H1 (cell line): ENCODE results near the gene NHLH1. TPM values are rescaled to one million over a fixed set of nuclear protein-coding genes. Genes with fewer than 3 reads are reported as not detected.

Experiments used
- CTCF ChIA-PET: fragments of 300-600 bp; sonication (Branson Sonifier 250); formaldehyde crosslinking; loops from one replicate; lab custom pipeline; 2021; ENCODE audit not compliant: partially characterized antibody; lab: Charles Lee
- POLR2A ChIA-PET: fragments of 300-600 bp; sonication (Branson Sonifier 250); formaldehyde crosslinking; loops from one replicate; lab custom pipeline; 2021; ENCODE audit warnings: inconsistent platforms; ENCODE audit not compliant: partially characterized antibody; lab: Charles Lee
- DNase-seq, 2 experiments: peaks; one replicate each; pipeline versions ENCODE4 v3.0.0 to v3.0.0-alpha.2; 2010 to 2022; ENCODE audit warnings: low spot score in 2 of 2, low read depth in 1 of 2, mixed read lengths in 1 of 2
- FAIRE-seq: peaks from 2 replicates; lab custom pipeline; 2011; peaks lifted over from hg19 to GRCh38; lab: Jason Lieb, UNC
- H2AFZ ChIP-seq: 2 replicates; pipeline ENCODE4 v1.8.1; 2012; ENCODE audit warnings: low read length, inconsistent platforms
- H2AK5ac ChIP-seq: 2 replicates; pipeline ENCODE4 v1.6.1; 2013; ENCODE audit warnings: low read depth, low read length
- H2BK120ac ChIP-seq: replicated peaks from 2 replicates; pipeline ENCODE3; 2013; ENCODE audit warnings: low read depth, low read length, inconsistent platforms
- H2BK12ac ChIP-seq: 2 replicates; pipeline ENCODE4 v1.6.1; 2013; ENCODE audit warnings: low read depth, low read length
- H2BK15ac ChIP-seq: 2 replicates; pipeline ENCODE4 v1.6.1; 2013; ENCODE audit warnings: low read length
- H2BK20ac ChIP-seq: 2 replicates; pipeline ENCODE4 v1.6.1; 2013; ENCODE audit warnings: low read length
- H2BK5ac ChIP-seq: 2 replicates; pipeline ENCODE4 v1.6.1; 2013; ENCODE audit warnings: low read depth, low read length
- H3K14ac ChIP-seq: 2 replicates; pipeline ENCODE4 v1.6.1; 2013; ENCODE audit warnings: inconsistent platforms; ENCODE audit not compliant: insufficient read length
- H3K18ac ChIP-seq: 2 replicates; pipeline ENCODE4 v1.6.1; 2013; ENCODE audit warnings: low read length; ENCODE audit errors: extremely low read depth
- H3K23ac ChIP-seq: 2 replicates; pipeline ENCODE4 v1.6.1; 2013; ENCODE audit warnings: inconsistent platforms; ENCODE audit not compliant: insufficient read length
- H3K23me2 ChIP-seq: 2 replicates; pipeline ENCODE4 v1.6.1; 2013; ENCODE audit warnings: low read depth, low read length
- H3K27ac ChIP-seq: 2 replicates; pipeline ENCODE4 v1.6.1; 2011; ENCODE audit warnings: low read depth, low read length, inconsistent platforms
- H3K27me3 ChIP-seq, 4 experiments: replicated peaks in 1 of 4; 1 replicate in 1 of 4; 2 replicates in 3 of 4; pipeline versions ENCODE4 v1.6.1 to v1.8.1; 2011 to 2013; ENCODE audit warnings: low read length in 3 of 4, mild to moderate bottlenecking in 3 of 4, inconsistent platforms in 2 of 4, mixed read lengths in 2 of 4, moderate library complexity in 1 of 4; ENCODE audit not compliant: control insufficient read depth in 3 of 4, insufficient read depth in 3 of 4; ENCODE audit errors: extremely low read depth in 1 of 4
- H3K36me3 ChIP-seq, 4 experiments: 2 replicates each; pipeline versions ENCODE4 v1.6.1 to v1.8.1; 2011 to 2013; ENCODE audit warnings: mild to moderate bottlenecking in 4 of 4, low read length in 3 of 4, moderate library complexity in 2 of 4, control low read depth in 1 of 4, inconsistent platforms in 1 of 4; ENCODE audit not compliant: insufficient read depth in 4 of 4, control insufficient read depth in 2 of 4
- H3K4ac ChIP-seq: replicated peaks from 2 replicates; pipeline ENCODE3; 2013; ENCODE audit warnings: low read length, low read depth, mixed read lengths, inconsistent platforms; ENCODE audit not compliant: insufficient read length
- H3K4me1 ChIP-seq, 4 experiments: replicated peaks in 1 of 4; 1 replicate in 1 of 4; 2 replicates in 3 of 4; pipeline versions ENCODE4 v1.6.1 to v1.8.1; 2011 to 2013; ENCODE audit warnings: low read length in 3 of 4, inconsistent platforms in 2 of 4, mixed read lengths in 1 of 4; ENCODE audit not compliant: insufficient read depth in 4 of 4, control insufficient read depth in 3 of 4
- H3K4me2 ChIP-seq, 2 experiments: 2 replicates each; pipeline versions ENCODE4 v1.6.1 to v1.8.1; 2011 to 2013; ENCODE audit warnings: low read depth in 2 of 2, low read length in 2 of 2, control low read depth in 1 of 2, inconsistent platforms in 1 of 2, mild to moderate bottlenecking in 1 of 2; ENCODE audit not compliant: insufficient read depth in 1 of 2
- H3K4me3 ChIP-seq, 4 experiments: fragments of 200-600, 300-600 bp in 1 of 4; sonication (generic), shearing (Covaris generic), sonication (Bioruptor Twin) in 1 of 4; 2 replicates each; pipeline versions ENCODE4 v1.5.1 to v1.8.1; 2011 to 2016; ENCODE audit warnings: low read length in 4 of 4, low read depth in 3 of 4, control low read depth in 2 of 4, inconsistent platforms in 2 of 4, mild to moderate bottlenecking in 2 of 4, mixed read lengths in 1 of 4, moderate library complexity in 1 of 4; ENCODE audit not compliant: insufficient read depth in 2 of 4; ENCODE audit errors: extremely low read depth in 1 of 4
- H3K56ac ChIP-seq: replicated peaks from 2 replicates; pipeline ENCODE3; 2013; ENCODE audit warnings: low read depth, mild to moderate bottlenecking, mixed read lengths, low read length, inconsistent platforms; ENCODE audit not compliant: insufficient read length
- H3K79me1 ChIP-seq: 2 replicates; pipeline ENCODE4 v1.6.1; 2013; ENCODE audit warnings: low read depth, low read length, control low read depth
- H3K79me2 ChIP-seq, 2 experiments: 2 replicates each; pipeline versions ENCODE4 v1.6.1 to v1.8.1; 2012 to 2013; ENCODE audit warnings: low read length in 2 of 2, mild to moderate bottlenecking in 2 of 2, inconsistent platforms in 1 of 2; ENCODE audit not compliant: insufficient read depth in 2 of 2, control insufficient read depth in 1 of 2
- H3K9ac ChIP-seq, 4 experiments: replicated peaks in 1 of 4; 1 replicate in 1 of 4; 2 replicates in 3 of 4; pipeline versions ENCODE4 v1.6.1 to v1.8.1; 2011 to 2013; ENCODE audit warnings: low read depth in 3 of 4, low read length in 3 of 4, control low read depth in 2 of 4, mild to moderate bottlenecking in 2 of 4, moderate library complexity in 2 of 4, inconsistent platforms in 1 of 4; ENCODE audit errors: extremely low read depth in 1 of 4
- H3K9me3 ChIP-seq, 2 experiments: 2 replicates each; pipeline versions ENCODE4 v1.6.1 to v1.8.1; 2012 to 2013; ENCODE audit warnings: mild to moderate bottlenecking in 2 of 2, moderate library complexity in 2 of 2, control low read depth in 1 of 2, inconsistent platforms in 1 of 2, low read depth in 1 of 2, low read length in 1 of 2, mixed read lengths in 1 of 2; ENCODE audit not compliant: insufficient read depth in 2 of 2
- H4K20me1 ChIP-seq, 2 experiments: replicated peaks in 1 of 2; 2 replicates each; pipeline versions ENCODE3 to v1.8.1; 2011 to 2013; ENCODE audit warnings: inconsistent platforms in 2 of 2, low read length in 2 of 2, mild to moderate bottlenecking in 1 of 2; ENCODE audit not compliant: insufficient read depth in 2 of 2, control insufficient read depth in 1 of 2
- H4K5ac ChIP-seq: 2 replicates; pipeline ENCODE4 v1.6.1; 2013; ENCODE audit warnings: low read length, low read depth, mixed read lengths, inconsistent platforms; ENCODE audit not compliant: insufficient read length
- H4K8ac ChIP-seq: 2 replicates; pipeline ENCODE4 v1.8.0; 2013; ENCODE audit warnings: mild to moderate bottlenecking, moderate library complexity, low read length, inconsistent platforms; ENCODE audit not compliant: insufficient read depth; ENCODE audit errors: extremely low read depth
- H4K91ac ChIP-seq: replicated peaks from 2 replicates; pipeline ENCODE3; 2013; ENCODE audit warnings: low read length, mixed read lengths, inconsistent platforms; ENCODE audit not compliant: insufficient read length
- BACH1 ChIP-seq: IDR thresholded peaks from 2 replicates; pipeline ENCODE4 v1.6.1; 2012; ENCODE audit warnings: low read length, improper control_type of control experiment
- CBX5 ChIP-seq: fragments of 300-800, 300-1000 bp; sonication (generic); IDR thresholded peaks from 2 replicates; pipeline ENCODE4 v1.7.1; 2016; ENCODE audit warnings: antibody characterized with exemption, low read length, low read depth
- CTBP2 ChIP-seq: IDR thresholded peaks from 2 replicates; pipeline ENCODE4 v1.7.0; 2011; ENCODE audit warnings: borderline replicate concordance, mild to moderate bottlenecking, moderate library complexity, mixed read lengths, low read length; ENCODE audit not compliant: insufficient read depth, insufficient read length
- FOSL1 ChIP-seq: IDR thresholded peaks from 2 replicates; pipeline ENCODE4 v1.6.1; 2011; ENCODE audit warnings: mild to moderate bottlenecking, low read depth, low read length, moderate library complexity; ENCODE audit not compliant: insufficient read depth
- HDAC2 ChIP-seq, 2 experiments: fragments of 300-600 bp in 1 of 2; sonication (generic) in 1 of 2; IDR thresholded peaks; 2 replicates each; pipeline ENCODE4 v1.6.1; 2011 to 2012; ENCODE audit warnings: low read depth in 2 of 2, low read length in 2 of 2, mild to moderate bottlenecking in 2 of 2, moderate library complexity in 2 of 2, borderline replicate concordance in 1 of 2, inconsistent platforms in 1 of 2
- SRF ChIP-seq: IDR thresholded peaks from 2 replicates; pipeline ENCODE4 v1.6.1; 2011; ENCODE audit warnings: mild to moderate bottlenecking, low read depth, low read length, moderate library complexity
- TAF7 ChIP-seq: optimal IDR thresholded peaks from 2 replicates; pipeline ENCODE3; 2011; ENCODE audit warnings: low read depth, mild to moderate bottlenecking, inconsistent platforms, low read length, moderate library complexity, borderline replicate concordance
- ZNF274 ChIP-seq: IDR thresholded peaks from 2 replicates; pipeline ENCODE4 v1.7.0; 2012; ENCODE audit warnings: low read length, borderline replicate concordance; ENCODE audit errors: extremely low read depth
- WGBS, 2 experiments: shearing (Covaris generic) in 1 of 2; methylation state at CpG; one replicate each; pipeline versions ENCODE4 v1.1.6 to v1.1.7; 2013 to 2015; ENCODE audit warnings: low lambda C conversion rate in 2 of 2, mixed read lengths in 2 of 2, inconsistent platforms in 1 of 2, low coverage in 1 of 2, missing lambda C conversion rate in 1 of 2; ENCODE audit not compliant: insufficient replicate concordance in 2 of 2, insufficient coverage in 1 of 2, insufficient read length in 1 of 2; ENCODE audit errors: extremely low coverage in 1 of 2, missing lambda C conversion rate in 1 of 2; 5-methylcytosine and 5-hydroxymethylcytosine counted together
- polyA plus RNA-seq, 7 experiments: library from polyadenylated mRNA; depleted of rRNA in 3 of 7; stranded (reverse) in 5 of 7; unstranded in 2 of 7; fragments of >200 nt in 5 of 7; fragments of 200-250 nt in 2 of 7; gene quantifications; 1 replicate in 5 of 7; 2 replicates in 1 of 7; 4 replicates in 1 of 7; pipeline versions ENCODE4 v1.2.1 to v1.2.3, GENCODE V29; 2011 to 2013; ENCODE audit warnings: missing spikeins in 2 of 7, mixed read lengths in 2 of 7
- total RNA-seq: library from RNA; stranded (reverse); fragmentation: NEBNext Ultra II Directional; extraction: Animal tissue kit (Norgen Biotek cat#: 25700); gene quantifications from 2 replicates; pipeline ENCODE4 v1.2.1, GENCODE V29; 2021

NHLH1 gene
- total and polyA plus RNA-seq, 2 of the 8 experiments (the other 6 are each of a cell fraction or from before 2014, with no cell fraction given): 0.39 to 0.91 TPM

DNA sequence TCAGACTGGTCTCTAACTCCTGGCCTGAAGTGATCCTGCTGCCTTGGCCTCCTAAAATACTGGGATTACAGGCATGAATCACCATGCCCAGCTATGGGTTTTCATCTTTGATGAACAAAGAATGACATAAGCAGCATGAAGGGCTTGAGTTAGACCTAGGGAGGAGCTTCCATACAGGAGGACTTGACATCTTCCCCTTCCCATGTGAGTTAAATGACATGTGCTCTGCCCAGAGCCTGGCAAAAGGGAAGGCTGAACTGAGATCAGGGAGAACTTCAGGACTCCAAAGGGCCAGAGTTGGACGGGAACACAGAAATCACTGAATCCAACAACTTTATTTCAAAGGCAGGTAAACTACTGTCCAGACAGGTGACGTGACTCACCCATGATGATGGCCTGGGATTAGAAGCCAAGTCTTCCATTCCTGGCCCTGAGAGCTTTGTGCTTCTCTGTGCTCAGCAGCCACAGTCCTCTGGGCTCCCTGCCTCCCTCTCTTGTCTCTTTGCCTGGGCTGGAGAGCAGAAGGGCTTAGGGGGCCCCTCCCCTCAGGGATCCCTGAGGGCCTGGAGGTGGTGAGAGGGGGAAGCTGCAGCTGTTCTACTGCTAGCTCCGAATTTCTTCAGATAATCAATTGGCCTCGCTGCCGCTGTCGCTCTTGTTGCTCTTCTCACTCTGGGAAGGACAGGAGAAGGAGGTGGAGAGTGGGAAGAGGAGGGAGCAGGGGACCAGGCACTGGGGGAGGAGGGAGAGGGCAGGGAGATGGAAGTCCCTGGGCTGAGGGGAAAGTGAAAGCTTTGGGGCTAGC is 7.6 kb downstream of the NHLH1 start:
- Histone ChIP-seq H4K91ac (no peak overlapping the region), H4K5ac (peak overlapping the region; percentile 10), H3K4me3 (peak overlapping the region in 2 of 4 experiments; percentile 23 to 30; a peak in 5 of 8 replicates), H3K56ac (no peak overlapping the region), H3K4ac (no peak overlapping the region), H3K79me2 (no peaks in the 10 kb centered on the region), H3K9me3 (no peaks in the 10 kb centered on the region), H3K23ac (no peak overlapping the region), H3K23me2 (0 out of 2 replicates have a peak, but pooled peaks cover 2% of the 10 kb centered on the region), H3K27me3 (no peaks in the 10 kb centered on the region), H2AFZ (peak overlapping the region; percentile 79; the same call in 1 of the 2 replicates), H4K8ac (no peak overlapping the region), H2BK20ac (peak overlapping the region; percentile 100), H3K14ac (no peak overlapping the region), H2BK5ac (peak overlapping the region; percentile 76; the same call in 1 of the 2 replicates), H3K79me1 (no peaks in the 10 kb centered on the region), H3K27ac (no peak overlapping the region), H2BK15ac (peak overlapping the region; percentile 31; the same call in 1 of the 2 replicates), H3K4me1 (peaks cover 8 to 21% (median 16%) of the 10 kb centered on the region in 4 experiments), H4K20me1 (no peaks in the 10 kb centered on the region), H3K9ac (no peak overlapping the region), H2BK12ac (peak overlapping the region; percentile 96; the same call in 1 of the 2 replicates), H2AK5ac (no peak overlapping the region), H3K4me2 (peak overlapping the region; percentile 55 to 71), H3K36me3 (no peaks in the 10 kb centered on the region), H2BK120ac (peak overlapping the region; percentile 18), H3K18ac (peak overlapping the region; percentile 98)
- ChIA-PET POLR2A (interaction anchor here (0.8 to 11.6 kb wide), 6 partner anchors 16 to 112 kb away, joined by 3 to 244 read pairs (median 4); partner anchors contain the start of genes DCAF8, NHLH1 and VANGL2), CTCF (interaction anchor here (0.8 to 15.1 kb wide), 8 partner anchors 18 to 83 kb away, joined by 3 to 683 read pairs (median 34); partner anchors contain the start of genes NCSTN and NHLH1)
- 35% methylated on average over 6 of the region's 6 CpGs; no CpG with 5 or more reads in 1 of the 2 experiments for WGBS, 2 experiments
- DNase-seq (no peak), FAIRE-seq (no peak)
- TF ChIP-seq SRF (no peak), CBX5 (no peak), BACH1 (no peak), ZNF274 (no peak), TAF7 (no peak), CTBP2 (peak; percentile 87), FOSL1 (no peak), HDAC2 (IDR thresholded peaks at IDR 0.05; ENCODE audit: borderline replicate concordance in 1 of 2, low read depth in 2 of 2, low read length in 2 of 2) (no peak)
